Caco-2 (cell line): Measurements from ENCODE around the gene HS3ST3B1. TPM values are rescaled to one million over a fixed set of nuclear protein-coding genes. Genes with fewer than 3 reads are reported as not detected.

Experiments
- BruUV-seq: library from RNA; stranded (reverse); fragments of 400-500 nt; replicated peaks from 2 replicates; lab custom pipeline; 2021; lab: Mats Ljungman, UMichigan
- CTCF ChIA-PET: fragments of 300-600 bp; sonication (Branson Sonifier 250); formaldehyde crosslinking; loops from one replicate; lab custom pipeline; 2022; ENCODE audit warnings: antibody characterized with exemption; lab: Charles Lee
- POLR2A ChIA-PET: fragments of 300-600 bp; sonication (Branson Sonifier 250); formaldehyde crosslinking; loops from one replicate; lab custom pipeline; 2022; ENCODE audit warnings: antibody characterized with exemption; lab: Charles Lee
- DNase-seq, 2 experiments: peaks; one replicate each; pipeline versions ENCODE4 v3.0.0 to v3.0.0-alpha.2; 2020 to 2022
- H3K27me3 ChIP-seq: replicated peaks from 2 replicates; pipeline ENCODE4 v1.6.0; 2011; ENCODE audit warnings: low read length; ENCODE audit not compliant: control insufficient read depth, insufficient read depth
- H3K36me3 ChIP-seq: 2 replicates; pipeline ENCODE4 v1.5.1; 2011; ENCODE audit warnings: low read length; ENCODE audit not compliant: control insufficient read depth, insufficient read depth
- H3K4me1 ChIP-seq: fragments of 250-450 bp; sonication (Bioruptor Pico); 2 replicates; pipeline ENCODE4 v1.5.1; 2020; ENCODE audit warnings: mild to moderate bottlenecking
- H3K4me3 ChIP-seq: 2 replicates; pipeline ENCODE4 v1.5.1; 2011; ENCODE audit warnings: low read depth, mild to moderate bottlenecking, control low read depth, low read length
- H3K9me3 ChIP-seq: fragments of 250-450 bp; sonication (Bioruptor Pico); 2 replicates; pipeline ENCODE4 v1.5.1; 2020; ENCODE audit warnings: mild to moderate bottlenecking, moderate library complexity
- H3K27ac Mint-ChIP-seq: one replicate; pipeline ENCODE4 v1.8.0; 2022; ENCODE audit warnings: mixed read lengths; ENCODE audit not compliant: unreplicated experiment
- H3K27me3 Mint-ChIP-seq: one replicate; pipeline ENCODE4 v1.8.0; 2022; ENCODE audit warnings: mixed read lengths; ENCODE audit not compliant: insufficient read depth, unreplicated experiment
- H3K36me3 Mint-ChIP-seq: one replicate; pipeline ENCODE4 v1.8.0; 2022; ENCODE audit warnings: mild to moderate bottlenecking, mixed read lengths; ENCODE audit not compliant: insufficient read depth, unreplicated experiment
- H3K4me1 Mint-ChIP-seq: one replicate; pipeline ENCODE4 v1.8.0; 2022; ENCODE audit warnings: low read depth, mixed read lengths; ENCODE audit not compliant: unreplicated experiment
- H3K4me3 Mint-ChIP-seq: one replicate; pipeline ENCODE4 v1.8.0; 2022; ENCODE audit warnings: mild to moderate bottlenecking, moderate library complexity, mixed read lengths; ENCODE audit not compliant: unreplicated experiment
- H3K9me3 Mint-ChIP-seq: one replicate; pipeline ENCODE4 v1.8.0; 2022; ENCODE audit warnings: mixed read lengths; ENCODE audit not compliant: unreplicated experiment
- CTCF ChIP-seq, 2 experiments: fragments of 200-600 bp in 1 of 2; IDR thresholded peaks; 1 replicate in 1 of 2; 2 replicates in 1 of 2; pipeline versions ENCODE4 v1.5.1 to v1.8.0; 2011 to 2022; ENCODE audit warnings: antibody characterized with exemption in 1 of 2, control low read depth in 1 of 2, inconsistent platforms in 1 of 2, low read depth in 1 of 2, low read length in 1 of 2, mild to moderate bottlenecking in 1 of 2, moderate library complexity in 1 of 2; ENCODE audit not compliant: insufficient read depth in 1 of 2, severe bottlenecking in 1 of 2, unreplicated experiment in 1 of 2
- intact Hi-C: fragments of 100-400 bp; cut with micrococcal nuclease; formaldehyde crosslinking; loops from one replicate; pipeline ENCODE4 v1.10.0; 2022; ENCODE audit not compliant: unreplicated experiment
- total RNA-seq: library from RNA; stranded (reverse); gene quantifications from 2 replicates; pipeline ENCODE4 v1.2.3, GENCODE V29; 2022

Gene HS3ST3B1
- total RNA-seq, 1 experiment from 2014 or later, result 1.9 TPM

- intact Hi-C loops, result no loop called here
- Histone ChIP-seq H3K9me3 (no peaks in the 10 kb centered on the region), H3K36me3 (no peaks in the 10 kb centered on the region), H3K4me3 (no peak overlapping the region), H3K4me1 (no peaks in the 10 kb centered on the region), H3K27me3 (no peaks in the 10 kb centered on the region)
- no peak for TF ChIP-seq CTCF (IDR thresholded peaks at IDR 0.05; ENCODE audit: insufficient read depth in 1 of 2, low read depth in 1 of 2, low read length in 1 of 2, severe bottlenecking in 1 of 2, unreplicated experiment in 1 of 2)
- no peaks in the 10 kb centered on the region for H3K9me3 Mint-ChIP-seq
- H3K27me3 Mint-ChIP-seq, result no peaks in the 10 kb centered on the region
- no peak for DNase-seq
- no peak overlapping the region for H3K4me3 Mint-ChIP-seq
- H3K36me3 Mint-ChIP-seq, result no peaks in the 10 kb centered on the region
- CTCF ChIA-PET, result no interaction called here
- no peak overlapping the region for H3K27ac Mint-ChIP-seq
- POLR2A ChIA-PET, result no interaction called here
- no peaks in the 10 kb centered on the region for H3K4me1 Mint-ChIP-seq
- no TSS peak for BruUV-seq
Observed at GRCh38 chr17:14353861-14354474, 53.1 kb downstream of the HS3ST3B1 start.

- DNase-seq, result no peak
- no peak for TF ChIP-seq CTCF (IDR thresholded peaks at IDR 0.05; ENCODE audit: insufficient read depth in 1 of 2, low read depth in 1 of 2, low read length in 1 of 2, severe bottlenecking in 1 of 2, unreplicated experiment in 1 of 2)
- Histone ChIP-seq H3K9me3 (no peaks in the 10 kb centered on the region), H3K27me3 (no peaks in the 10 kb centered on the region), H3K4me3 (no peak overlapping the region), H3K36me3 (no peaks in the 10 kb centered on the region), H3K4me1 (no peaks in the 10 kb centered on the region)
- Mint-ChIP-seq H3K27me3 (no peaks in the 10 kb centered on the region), H3K9me3 (no peaks in the 10 kb centered on the region), H3K4me3 (no peak overlapping the region), H3K36me3 (no peaks in the 10 kb centered on the region), H3K27ac (no peak overlapping the region), H3K4me1 (no peaks in the 10 kb centered on the region)
- CTCF ChIA-PET, result no interaction called here
- POLR2A ChIA-PET, result no interaction called here
- BruUV-seq, result no TSS peak
- intact Hi-C loops, result no loop called here
Observed at GRCh38 chr17:14354807-14355206, 53.9 kb downstream of the HS3ST3B1 start.

- intact Hi-C loops, result no loop called here
- ChIA-PET CTCF (no interaction called here), POLR2A (no interaction called here)
- H3K4me1 ChIP-seq, result no peaks in the 10 kb centered on the region
- H3K4me3 ChIP-seq, result no peak overlapping the region
- Mint-ChIP-seq H3K27me3 (no peaks in the 10 kb centered on the region), H3K9me3 (no peaks in the 10 kb centered on the region), H3K36me3 (no peaks in the 10 kb centered on the region), H3K4me3 (no peak overlapping the region), H3K4me1 (no peaks in the 10 kb centered on the region), H3K27ac (no peak overlapping the region)
- no peaks in the 10 kb centered on the region for H3K27me3 ChIP-seq
- TF ChIP-seq CTCF (IDR thresholded peaks at IDR 0.05; ENCODE audit: insufficient read depth in 1 of 2, low read depth in 1 of 2, low read length in 1 of 2, severe bottlenecking in 1 of 2, unreplicated experiment in 1 of 2), result no peak
- DNase-seq, result no peak
- H3K9me3 ChIP-seq, result no peaks in the 10 kb centered on the region
- BruUV-seq, result no TSS peak
- H3K36me3 ChIP-seq, result no peaks in the 10 kb centered on the region
Observed at GRCh38 chr17:14355556-14355955, 54.7 kb downstream of the HS3ST3B1 start.
